H1 (cell line): ENCODE results near the gene ANKFN1.

Experiments
- CTCF ChIP-seq, 3 experiments: IDR thresholded peaks; 1 replicate in 2 of 3; 2 replicates in 1 of 3; pipeline versions ENCODE4 v1.5.1 to v1.6.1; 2011; ENCODE audit warnings: low read length in 3 of 3, mild to moderate bottlenecking in 3 of 3, inconsistent platforms in 2 of 3, low read depth in 1 of 3, moderate library complexity in 1 of 3; ENCODE audit not compliant: insufficient read depth in 1 of 3; ENCODE audit errors: control extremely low read depth in 1 of 3
- POLR2AphosphoS5 ChIP-seq: IDR thresholded peaks from 2 replicates; pipeline ENCODE4 v1.6.1; 2011; ENCODE audit warnings: low read depth, low read length
- RAD21 ChIP-seq, 2 experiments: IDR thresholded peaks in 1 of 2; conservative IDR thresholded peaks in 1 of 2; 2 replicates each; pipeline ENCODE4 v1.6.1; 2011; ENCODE audit warnings: low read depth in 2 of 2, low read length in 2 of 2, improper control_type of control experiment in 1 of 2, inconsistent platforms in 1 of 2, mild to moderate bottlenecking in 1 of 2, moderate library complexity in 1 of 2
- TAF1 ChIP-seq: IDR thresholded peaks from 2 replicates; pipeline ENCODE4 v1.6.1; 2011; ENCODE audit warnings: mild to moderate bottlenecking, low read depth, low read length
- TAF7 ChIP-seq: optimal IDR thresholded peaks from 2 replicates; pipeline ENCODE3; 2011; ENCODE audit warnings: low read depth, mild to moderate bottlenecking, inconsistent platforms, low read length, moderate library complexity, borderline replicate concordance

GRCh38 chr17:56488800-56489199 is 335.5 kb downstream of the ANKFN1 start:
- TF ChIP-seq RAD21 (IDR thresholded peaks at IDR 0.05 in 1 of 2, conservative IDR thresholded peaks at IDR 0.05 in 1 of 2; ENCODE audit: low read depth in 2 of 2, low read length in 2 of 2) = no peak
- TF ChIP-seq TAF1 = no peak
- TF ChIP-seq CTCF (IDR thresholded peaks at IDR 0.05; ENCODE audit: control extremely low read depth in 1 of 3, insufficient read depth in 1 of 3, low read depth in 1 of 3, low read length in 3 of 3) = no peak
- TF ChIP-seq TAF7 = no peak
- no peak for TF ChIP-seq POLR2AphosphoS5
